Osteocyte (in vitro differentiated cells): Measurements from ENCODE around the gene SH3D21. TPM values are rescaled to one million over a fixed set of nuclear protein-coding genes. Genes with fewer than 3 reads are reported as not detected.

Experiments used
- DNase-seq: peaks from one replicate; pipeline ENCODE4 v3.0.0; 2021; ENCODE audit warnings: mixed read lengths; ENCODE audit not compliant: unreplicated experiment; ENCODE audit errors: extremely low spot score
- H3K27ac Mint-ChIP-seq: one replicate; pipeline ENCODE4 v1.8.0; 2021; ENCODE audit warnings: mild to moderate bottlenecking, mixed read lengths; ENCODE audit not compliant: unreplicated experiment
- H3K27me3 Mint-ChIP-seq: one replicate; pipeline ENCODE4 v1.8.0; 2021; ENCODE audit warnings: mixed read lengths; ENCODE audit not compliant: unreplicated experiment
- H3K36me3 Mint-ChIP-seq: one replicate; pipeline ENCODE4 v1.8.0; 2021; ENCODE audit warnings: mixed read lengths; ENCODE audit not compliant: unreplicated experiment
- H3K4me1 Mint-ChIP-seq: one replicate; pipeline ENCODE4 v1.8.0; 2021; ENCODE audit warnings: mixed read lengths; ENCODE audit not compliant: unreplicated experiment
- H3K4me3 Mint-ChIP-seq: one replicate; pipeline ENCODE4 v1.8.0; 2021; ENCODE audit warnings: mild to moderate bottlenecking, moderate library complexity, mixed read lengths; ENCODE audit not compliant: unreplicated experiment
- H3K9me3 Mint-ChIP-seq: one replicate; pipeline ENCODE4 v1.8.0; 2021; ENCODE audit warnings: mixed read lengths; ENCODE audit not compliant: unreplicated experiment
- CTCF ChIP-seq: fragments of 200-600 bp; sonication (generic); IDR thresholded peaks from 2 replicates; pipeline ENCODE4 v1.5.0; 2021; ENCODE audit warnings: antibody characterized with exemption, mild to moderate bottlenecking, moderate library complexity
- total RNA-seq: library from RNA; stranded (reverse); gene quantifications from 2 replicates; pipeline ENCODE4 v1.2.1, GENCODE V29; 2021

Gene SH3D21
- total RNA-seq, 1 donor from 2014 or later = 6.4 TPM

GRCh38 chr1:36320291-36320761 is 14.2 kb downstream of the SH3D21 start:
- H3K4me1 Mint-ChIP-seq = peaks cover 26% of the 10 kb centered on the region

GRCh38 chr1:36320767-36321118 is 14.6 kb downstream of the SH3D21 start:
- TF ChIP-seq CTCF = no peak
- H3K36me3 Mint-ChIP-seq = no peaks in the 10 kb centered on the region
- H3K27ac Mint-ChIP-seq = peak overlapping the region; percentile 78
- peaks cover 28% of the 10 kb centered on the region for H3K4me1 Mint-ChIP-seq
- no peak for DNase-seq
- H3K4me3 Mint-ChIP-seq = peak overlapping the region; percentile 63
- no peaks in the 10 kb centered on the region for H3K27me3 Mint-ChIP-seq
- H3K9me3 Mint-ChIP-seq = no peaks in the 10 kb centered on the region

More at GRCh38 chr1:36320291-36320761, 14.2 kb downstream of the SH3D21 start:
- no peaks in the 10 kb centered on the region for H3K36me3 Mint-ChIP-seq
- no peak for TF ChIP-seq CTCF
- H3K27me3 Mint-ChIP-seq = no peaks in the 10 kb centered on the region
- H3K9me3 Mint-ChIP-seq = no peaks in the 10 kb centered on the region
- H3K4me3 Mint-ChIP-seq = peak overlapping the region; percentile 63
- no peak for DNase-seq
- peak overlapping the region; percentile 78 for H3K27ac Mint-ChIP-seq

DNA sequence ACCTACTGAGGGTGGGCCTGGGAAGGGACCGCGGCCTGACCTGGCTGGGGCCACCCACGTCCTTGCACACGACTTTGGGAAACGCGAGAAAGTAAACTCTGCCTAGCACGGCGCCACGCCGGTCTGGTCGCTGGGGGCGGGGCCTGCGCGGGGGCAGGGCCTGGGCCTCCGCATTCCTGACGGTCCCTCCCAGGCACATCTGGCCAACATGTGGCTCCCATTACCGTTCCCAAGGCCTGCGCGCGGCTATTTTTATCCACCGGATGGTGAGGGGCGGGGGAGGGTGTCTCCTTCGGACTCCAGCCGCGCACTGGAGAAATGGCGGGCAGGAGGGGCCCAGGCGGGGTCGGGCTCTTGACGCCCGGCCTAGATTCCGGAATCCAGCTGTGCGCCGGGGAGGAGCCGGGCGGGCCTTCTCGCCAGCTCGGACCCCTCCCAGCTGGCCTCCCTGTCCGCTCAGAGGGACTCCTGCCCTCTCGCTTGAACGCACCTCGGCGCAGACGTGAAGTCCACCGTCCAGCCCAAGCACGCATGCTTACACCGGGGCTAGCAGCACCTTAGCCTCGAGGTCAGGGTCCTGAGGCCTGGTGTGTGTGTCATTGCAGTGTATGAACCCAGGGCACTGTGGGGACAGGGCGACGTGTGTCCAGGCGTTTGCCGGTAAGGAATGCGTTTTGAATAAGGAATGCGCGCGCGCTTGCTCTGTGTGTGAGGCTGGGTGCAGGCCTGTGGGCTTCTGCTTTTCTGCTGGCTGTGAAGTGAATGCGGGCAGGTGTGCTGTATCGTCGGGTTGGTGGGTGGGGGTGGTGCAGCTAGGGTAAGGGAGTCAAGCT is 15.2 kb downstream of the SH3D21 start:
- Mint-ChIP-seq H3K27ac (peak overlapping the region; percentile 85), H3K4me1 (peaks cover 32% of the 10 kb centered on the region), H3K27me3 (no peaks in the 10 kb centered on the region), H3K36me3 (no peaks in the 10 kb centered on the region), H3K4me3 (peak overlapping the region; percentile 81), H3K9me3 (no peaks in the 10 kb centered on the region)
- peak; percentile 97 for DNase-seq
- TF ChIP-seq CTCF = no peak

GRCh38 chr1:36322041-36322785 is 16.0 kb downstream of the SH3D21 start:
- H3K9me3 Mint-ChIP-seq = no peaks in the 10 kb centered on the region
- no peaks in the 10 kb centered on the region for H3K27me3 Mint-ChIP-seq
- peak overlapping the region; percentile 81 for H3K4me3 Mint-ChIP-seq
- no peak for TF ChIP-seq CTCF
- DNase-seq = no peak
- H3K27ac Mint-ChIP-seq = peak overlapping the region; percentile 85
- H3K4me1 Mint-ChIP-seq = peaks cover 40% of the 10 kb centered on the region
- H3K36me3 Mint-ChIP-seq = no peaks in the 10 kb centered on the region
